Muscle of arm (tissue), 12 donors: Measurements from ENCODE around the gene BANP. TPM values are rescaled to one million over a fixed set of nuclear protein-coding genes. Genes with fewer than 3 reads are reported as not detected.
"Not testable (repeated sequence)": the region's sequence is repeated elsewhere in the genome, so short reads cannot be mapped to it uniquely, and the experiment has no call there.

Experiments used
- DNase-seq: peaks from one replicate; pipeline ENCODE4 v3.0.0-alpha.2; 2013
- polyA plus RNA-seq, 12 donors: library from polyadenylated mRNA; unstranded; fragments of 120-200 nt; gene quantifications; one replicate each; pipeline ENCODE4 v1.2.1, GENCODE V29; 2013; ENCODE audit not compliant: insufficient read length in 12 of 12

The BANP gene
- polyA plus RNA-seq, 12 donors: 11.5 to 33.2 (median 13.3) TPM; not detected in 1

GRCh38 chr16:88118376-88118775 is 167.1 kb downstream of the BANP start:
- DNase-seq: no peak

GRCh38 chr16:88118852-88119741 is 167.9 kb downstream of the BANP start:
- not testable (repeated sequence) for DNase-seq

GRCh38 chr16:88119881-88120751 is 168.9 kb downstream of the BANP start:
- not testable (repeated sequence) for DNase-seq

GRCh38 chr16:88120812-88121211 is 169.6 kb downstream of the BANP start:
- no peak for DNase-seq

GRCh38 chr16:88121391-88121790 is 170.2 kb downstream of the BANP start:
- not testable (repeated sequence) for DNase-seq

- no peak for DNase-seq
These were observed 170.8 kb downstream of the BANP start for GRCh38 chr16:88121886-88122580.

Other genes starting within 250 kb of the BANP start
- gene KLHDC4, start 185.4 kb upstream of the BANP start, polyA plus RNA-seq: 10 to 100 TPM in 11 of 12 donors, not detected in 1; 16.3 to 49.3 (median 26.4) TPM
- gene SLC7A5, start 81.9 kb upstream of the BANP start, polyA plus RNA-seq: 10 to 100 TPM in 4 of 12 donors, 1 to 10 TPM in 7, not detected in 1; 5.7 to 11.8 (median 8.0) TPM
- under 1 TPM in 10 of 12 donors, not detected in 2; 0.03 to 0.45 (median 0.09) TPM for gene CA5A, start 14.9 kb upstream of the BANP start, polyA plus RNA-seq